RKO (cell line): Measurements from ENCODE around the gene MRFAP1L1.
"Not testable (repeated sequence)": the region's sequence is repeated elsewhere in the genome, so short reads cannot be mapped to it uniquely, and the experiment has no call there.

Source experiments
- DNase-seq: peaks from one replicate; pipeline ENCODE4 v3.0.0-alpha.2; 2016; ENCODE audit warnings: low spot score

MRFAP1L1 gene

GRCh38 chr4:6709230-6710114 is at the start of gene MRFAP1L1:
Gene MRFAP1L1 (minus strand): TSS chr4:6709865. CDS start chr4:6709629, 236 bp downstream.
- peak; percentile 97 for DNase-seq

- DNase-seq, result no peak
Observed at GRCh38 chr4:6758728-6759127, 49.1 kb upstream of the MRFAP1L1 start.

- not testable (repeated sequence) for DNase-seq
Observed at GRCh38 chr4:6756345-6756744, 46.7 kb upstream of the MRFAP1L1 start.

- no peak for DNase-seq
Observed at GRCh38 chr4:6755088-6755753, 45.6 kb upstream of the MRFAP1L1 start.

- DNase-seq, result no peak
Observed at GRCh38 chr4:6754481-6755087, 44.9 kb upstream of the MRFAP1L1 start.

- DNase-seq, result no peak
Observed at GRCh38 chr4:6753891-6754290, 44.2 kb upstream of the MRFAP1L1 start.

GRCh38 chr4:6753103-6753560 is 43.5 kb upstream of the MRFAP1L1 start:
- no peak for DNase-seq

- DNase-seq, result no peak
Observed at GRCh38 chr4:6752486-6752829, 42.8 kb upstream of the MRFAP1L1 start.

GRCh38 chr4:6751611-6752485 is 42.2 kb upstream of the MRFAP1L1 start:
- DNase-seq, result no peak

- DNase-seq, result no peak
Observed at GRCh38 chr4:6750286-6751221, 40.9 kb upstream of the MRFAP1L1 start.

- peak; percentile 64 for DNase-seq
Observed at GRCh38 chr4:6749340-6750171, 39.9 kb upstream of the MRFAP1L1 start.

GRCh38 chr4:6748286-6748685 is 38.6 kb upstream of the MRFAP1L1 start:
- no peak for DNase-seq

GRCh38 chr4:6747294-6748051 is 37.8 kb upstream of the MRFAP1L1 start:
- DNase-seq, result no peak

GRCh38 chr4:6746721-6747293 is 37.1 kb upstream of the MRFAP1L1 start:
- DNase-seq, result no peak

GRCh38 chr4:6742989-6743388 is 33.3 kb upstream of the MRFAP1L1 start:
- no peak for DNase-seq

- DNase-seq, result no peak
Observed at GRCh38 chr4:6742507-6742906, 32.8 kb upstream of the MRFAP1L1 start.

GRCh38 chr4:6740347-6740746 is 30.7 kb upstream of the MRFAP1L1 start:
- DNase-seq, result no peak

- DNase-seq, result no peak
Observed at GRCh38 chr4:6739920-6740319, 30.3 kb upstream of the MRFAP1L1 start.
